Measurements from ENCODE around the gene TFB1M. TPM values are rescaled to one million over a fixed set of nuclear protein-coding genes. Genes with fewer than 3 reads are reported as not detected.
A peak's percentile ranks its signal among the peaks of the same experiment; 100 is the strongest.

Gene TFB1M
- total RNA-seq, 1 donor from 2014 or later, result 7.6 TPM

- no peak for DNase-seq (ENCODE audit: extremely low spot score in 2 of 2)
- Histone ChIP-seq H3K4me3 (no peak overlapping the region), H3K36me3 (no peaks in the 10 kb centered on the region), H3K4me1 (no peaks in the 10 kb centered on the region), H3K27ac (no peak overlapping the region), H3K9me3 (no peaks in the 10 kb centered on the region), H3K27me3 (no peaks in the 10 kb centered on the region)
- intact Hi-C loops (cut with DNase I), result loop anchor here (10.0 kb wide), 1 partner anchor 166 kb away; no protein-coding TSS in a partner anchor
- no peak for TF ChIP-seq CTCF (IDR thresholded peaks at IDR 0.05)
- TF ChIP-seq POLR2A (IDR thresholded peaks at IDR 0.05), result no peak
- no peak for TF ChIP-seq POLR2AphosphoS5 (IDR thresholded peaks at IDR 0.05; ENCODE audit: insufficient read depth in 1 of 2, low read depth in 1 of 2)
Observed at GRCh38 chr6:155328539-155329459, 14.5 kb upstream of the TFB1M start.

- Histone ChIP-seq H3K36me3 (no peaks in the 10 kb centered on the region), H3K27ac (no peak overlapping the region), H3K4me1 (no peaks in the 10 kb centered on the region), H3K27me3 (no peaks in the 10 kb centered on the region), H3K4me3 (no peak overlapping the region), H3K9me3 (no peaks in the 10 kb centered on the region)
- intact Hi-C loops (cut with DNase I), result loop anchor here (10.0 kb wide), 1 partner anchor 167 kb away; no protein-coding TSS in a partner anchor
- TF ChIP-seq POLR2AphosphoS5 (IDR thresholded peaks at IDR 0.05; ENCODE audit: insufficient read depth in 1 of 2, low read depth in 1 of 2), result no peak
- no peak for TF ChIP-seq CTCF (IDR thresholded peaks at IDR 0.05)
- TF ChIP-seq POLR2A (IDR thresholded peaks at IDR 0.05), result no peak
- DNase-seq (ENCODE audit: extremely low spot score in 2 of 2), result no peak
Observed at GRCh38 chr6:155328074-155328538, 13.8 kb upstream of the TFB1M start.

- no peak overlapping the region for H3K4me3 ChIP-seq
- intact Hi-C loops (cut with DNase I), result loop anchor here (10.0 kb wide), 1 partner anchor 167 kb away; no protein-coding TSS in a partner anchor
- H3K4me1 ChIP-seq, result no peaks in the 10 kb centered on the region
- TF ChIP-seq CTCF (IDR thresholded peaks at IDR 0.05) (peak; percentile 68 to 88 (median 76)), POLR2AphosphoS5 (IDR thresholded peaks at IDR 0.05; ENCODE audit: insufficient read depth in 1 of 2, low read depth in 1 of 2) (no peak)
- H3K27ac ChIP-seq, result no peak overlapping the region
- H3K9me3 ChIP-seq, result no peaks in the 10 kb centered on the region
- H3K36me3 ChIP-seq, result no peaks in the 10 kb centered on the region
- no peaks in the 10 kb centered on the region for H3K27me3 ChIP-seq
- DNase-seq (ENCODE audit: extremely low spot score in 2 of 2), result no peak
Observed at GRCh38 chr6:155327326-155328073, 13.2 kb upstream of the TFB1M start.

GRCh38 chr6:155325700-155326516 is 11.6 kb upstream of the TFB1M start:
- intact Hi-C loops (cut with DNase I), result loop anchor here (10.0 kb wide), 1 partner anchor 169 kb away; no protein-coding TSS in a partner anchor
- Histone ChIP-seq H3K27me3 (no peaks in the 10 kb centered on the region), H3K36me3 (no peaks in the 10 kb centered on the region)

More at GRCh38 chr6:155325700-155326516, 11.6 kb upstream of the TFB1M start:
- no peak overlapping the region for H3K27ac ChIP-seq
- no peaks in the 10 kb centered on the region for H3K9me3 ChIP-seq
- no peak overlapping the region for H3K4me3 ChIP-seq
- TF ChIP-seq POLR2AphosphoS5 (IDR thresholded peaks at IDR 0.05; ENCODE audit: insufficient read depth in 1 of 2, low read depth in 1 of 2) (no peak), CTCF (IDR thresholded peaks at IDR 0.05) (no peak), POLR2A (IDR thresholded peaks at IDR 0.05) (no peak)
- DNase-seq (ENCODE audit: extremely low spot score in 2 of 2), result no peak
- no peaks in the 10 kb centered on the region for H3K4me1 ChIP-seq

All from vagina (tissue), 2 donors.